Measurements from ENCODE around the gene KPNA1. TPM values are rescaled to one million over a fixed set of nuclear protein-coding genes. Genes with fewer than 3 reads are reported as not detected.

KPNA1 gene
- polyA plus RNA-seq, 1 of the 3 experiments (the other 2 are of a cell fraction): 21.6 TPM

GRCh38 chr3:122506450-122506849 lies 8.3 kb downstream of the KPNA1 start (continued):
- TF ChIP-seq FOXJ3 (CRISPR knock-in tag; IDR thresholded peaks at IDR 0.05) (no peak), CTCF (IDR thresholded peaks at IDR 0.05) (no peak)

DNA sequence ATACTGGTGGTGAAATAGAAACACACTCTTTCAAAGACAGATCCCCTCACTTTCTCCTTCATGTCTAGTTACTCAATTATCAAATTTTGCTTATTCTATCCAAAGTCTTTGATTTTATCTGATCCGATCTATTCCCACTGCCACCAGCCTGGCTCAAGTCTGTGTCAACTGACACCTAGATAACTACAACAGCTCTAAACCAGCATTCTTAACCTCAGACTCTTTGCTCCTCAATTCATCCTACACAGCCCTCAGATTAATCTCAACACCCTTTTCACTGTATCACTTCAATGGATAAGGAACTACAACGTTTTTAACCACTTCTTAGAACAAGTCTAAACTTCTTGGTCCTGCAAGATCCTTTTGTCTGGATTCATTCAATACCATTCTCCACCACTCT lies 9.1 kb downstream of the KPNA1 start:
- H3K36me3 ChIP-seq (replicated peaks in 1 of 2; ENCODE audit: control insufficient read depth in 1 of 2, insufficient read depth in 2 of 2, low read length in 1 of 2): peaks cover 0 to 11% of the 10 kb centered on the region in 2 experiments
- no peaks in the 10 kb centered on the region for H3K9me3 ChIP-seq
- H3K27ac ChIP-seq (ENCODE audit: low read depth in 2 of 2, low read length in 1 of 2): no peak overlapping the region
- no peaks in the 10 kb centered on the region for H3K9me2 ChIP-seq
- H3K9ac ChIP-seq: no peak overlapping the region
- CTCF ChIA-PET: no interaction called here
- peaks cover 100% of the 10 kb centered on the region for H3K79me2 ChIP-seq (ENCODE audit: insufficient read depth)
- H3K4me3 ChIP-seq (ENCODE audit: low read depth in 2 of 2, low read length in 1 of 2): no peak overlapping the region
- no peak overlapping the region for H2AFZ ChIP-seq (ENCODE audit: low read depth)
- 78% methylated on average over 2 of the region's 2 CpGs for WGBS (ENCODE audit: low lambda C conversion rate)
- no peaks in the 10 kb centered on the region for H3K4me1 ChIP-seq (ENCODE audit: control insufficient read depth in 1 of 2, insufficient read depth in 2 of 2, low read depth in 1 of 2, low read length in 1 of 2)
- no peak overlapping the region for H3K4me2 ChIP-seq
- peaks cover 98% of the 10 kb centered on the region for H4K20me1 ChIP-seq (ENCODE audit: insufficient read depth)
- POLR2A ChIA-PET: interaction anchor here (1.1 kb wide), 1 partner anchor 9 kb away, joined by 3 read pairs; the partner anchor contains the start of gene KPNA1
- no peaks in the 10 kb centered on the region for H3K27me3 ChIP-seq (ENCODE audit: insufficient read depth)
- no peak for TF ChIP-seq IRF3 (IDR thresholded peaks at IDR 0.05; ENCODE audit: low read depth, low read length)
- no peak for TF ChIP-seq CHD2 (IDR thresholded peaks at IDR 0.05; ENCODE audit: low read length, partially characterized antibody)
- TF ChIP-seq NRF1 (IDR thresholded peaks at IDR 0.05; ENCODE audit: low read depth, low read length): no peak
- TF ChIP-seq MEF2A (IDR thresholded peaks at IDR 0.05; ENCODE audit: borderline replicate concordance, low read depth): no peak
- no peak for TF ChIP-seq SIN3A (IDR thresholded peaks at IDR 0.05; ENCODE audit: borderline replicate concordance, low read depth, low read length)
- no peak for TF ChIP-seq SMC3 (IDR thresholded peaks at IDR 0.05; ENCODE audit: low read depth, low read length)
- no peak for DNase-seq
- no peaks in the 10 kb centered on the region for H3F3A ChIP-seq (replicated peaks; ENCODE audit: insufficient read depth)

DNA sequence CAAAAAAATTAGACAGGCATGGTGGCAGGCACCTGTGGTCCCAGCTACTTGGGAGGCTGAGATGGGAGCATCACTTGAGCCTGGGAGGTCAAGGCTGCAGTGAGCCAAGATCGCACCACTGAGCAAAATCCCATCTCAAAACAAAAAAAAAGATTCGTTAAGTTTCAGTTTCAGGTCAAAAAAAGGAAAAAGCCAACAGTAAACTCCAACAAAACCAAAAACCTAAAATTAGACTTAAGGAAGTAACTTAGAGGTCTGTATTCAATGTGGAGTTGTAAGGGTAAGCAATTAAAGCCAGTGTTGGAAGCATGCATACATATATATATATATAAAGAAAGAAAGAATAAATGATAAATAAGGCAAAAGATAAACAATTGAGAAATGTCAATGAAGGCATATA lies 11.8 kb downstream of the KPNA1 start:
- H3F3A ChIP-seq (replicated peaks; ENCODE audit: insufficient read depth): peaks cover 9% of the 10 kb centered on the region
- H2AFZ ChIP-seq (ENCODE audit: low read depth): no peak overlapping the region
- H3K9ac ChIP-seq: no peak overlapping the region
- no peak for DNase-seq
- H3K27me3 ChIP-seq (ENCODE audit: insufficient read depth): no peaks in the 10 kb centered on the region
- ChIA-PET POLR2A (no interaction called here), CTCF (interaction anchor here (1.1 kb wide), 1 partner anchor 17 kb away, joined by 3 read pairs; no protein-coding TSS in a partner anchor)
- WGBS (ENCODE audit: low lambda C conversion rate): 92% methylated on average over 2 of the region's 2 CpGs
- peaks cover 0 to 11% of the 10 kb centered on the region in 2 experiments for H3K36me3 ChIP-seq (replicated peaks in 1 of 2; ENCODE audit: control insufficient read depth in 1 of 2, insufficient read depth in 2 of 2, low read length in 1 of 2)
- no peak overlapping the region for H3K27ac ChIP-seq (ENCODE audit: low read depth in 2 of 2, low read length in 1 of 2)
- H3K4me2 ChIP-seq: no peak overlapping the region
- H3K4me3 ChIP-seq (ENCODE audit: low read depth in 2 of 2, low read length in 1 of 2): no peak overlapping the region
- H3K9me2 ChIP-seq: no peaks in the 10 kb centered on the region
- H3K4me1 ChIP-seq (ENCODE audit: control insufficient read depth in 1 of 2, insufficient read depth in 2 of 2, low read depth in 1 of 2, low read length in 1 of 2): no peaks in the 10 kb centered on the region; a peak in 1 of 4 replicates
- H3K79me2 ChIP-seq (ENCODE audit: insufficient read depth): peaks cover 100% of the 10 kb centered on the region
- peaks cover 94% of the 10 kb centered on the region for H4K20me1 ChIP-seq (ENCODE audit: insufficient read depth)
- TF ChIP-seq RAD21 (IDR thresholded peaks at IDR 0.05; ENCODE audit: low read length): no peak
- no peak for TF ChIP-seq TEAD4 (IDR thresholded peaks at IDR 0.05; ENCODE audit: borderline replicate concordance, insufficient read depth)
- no peak for TF ChIP-seq SIN3A (IDR thresholded peaks at IDR 0.05; ENCODE audit: borderline replicate concordance, low read depth, low read length)
- no peak for TF ChIP-seq ELF1 (IDR thresholded peaks at IDR 0.05)
- TF ChIP-seq IRF3 (IDR thresholded peaks at IDR 0.05; ENCODE audit: low read depth, low read length): no peak
- no peaks in the 10 kb centered on the region for H3K9me3 ChIP-seq

Data from SK-N-SH (cell line).